PFSK-1 (cell line): ENCODE data around the gene MAX.

Experiments used
- FOXP2 ChIP-seq: optimal IDR thresholded peaks from 2 replicates; pipeline ENCODE3; 2011; ENCODE audit warnings: borderline replicate concordance, control low read depth, inconsistent platforms; ENCODE audit not compliant: insufficient read depth; ENCODE audit errors: extremely low read length, extremely low read depth
- POLR2AphosphoS5 ChIP-seq: IDR thresholded peaks from 2 replicates; pipeline ENCODE4 v1.6.1; 2012; ENCODE audit warnings: low read depth, mild to moderate bottlenecking, control low read depth, low read length, moderate library complexity
- REST ChIP-seq, 2 experiments: IDR thresholded peaks; 2 replicates each; pipeline versions ENCODE4 v1.6.1 to v1.8.0; 2011 to 2012; ENCODE audit warnings: low read depth in 2 of 2, low read length in 2 of 2, control low read depth in 1 of 2, inconsistent platforms in 1 of 2, mild to moderate bottlenecking in 1 of 2, moderate library complexity in 1 of 2; ENCODE audit not compliant: insufficient read depth in 1 of 2
- SIN3A ChIP-seq: IDR thresholded peaks from 2 replicates; pipeline ENCODE4 v1.6.1; 2012; ENCODE audit warnings: mild to moderate bottlenecking, low read length, moderate library complexity, borderline replicate concordance; ENCODE audit not compliant: insufficient read depth
- TAF1 ChIP-seq: IDR thresholded peaks from 2 replicates; pipeline ENCODE4 v1.6.1; 2012; ENCODE audit warnings: low read length, control low read depth, borderline replicate concordance; ENCODE audit not compliant: insufficient read depth

Gene MAX

GRCh38 chr14:65054471-65055085 lies 47.7 kb downstream of the MAX start:
- TF ChIP-seq POLR2AphosphoS5: no peak
- TF ChIP-seq REST (IDR thresholded peaks at IDR 0.05; ENCODE audit: insufficient read depth in 1 of 2, low read depth in 2 of 2, low read length in 2 of 2): no peak

- TF ChIP-seq REST (IDR thresholded peaks at IDR 0.05; ENCODE audit: insufficient read depth in 1 of 2, low read depth in 2 of 2, low read length in 2 of 2) (no peak), SIN3A (no peak), TAF1 (no peak), POLR2AphosphoS5 (no peak), FOXP2 (no peak)
Measured at GRCh38 chr14:65053466-65053865, 48.9 kb downstream of the MAX start.

DNA sequence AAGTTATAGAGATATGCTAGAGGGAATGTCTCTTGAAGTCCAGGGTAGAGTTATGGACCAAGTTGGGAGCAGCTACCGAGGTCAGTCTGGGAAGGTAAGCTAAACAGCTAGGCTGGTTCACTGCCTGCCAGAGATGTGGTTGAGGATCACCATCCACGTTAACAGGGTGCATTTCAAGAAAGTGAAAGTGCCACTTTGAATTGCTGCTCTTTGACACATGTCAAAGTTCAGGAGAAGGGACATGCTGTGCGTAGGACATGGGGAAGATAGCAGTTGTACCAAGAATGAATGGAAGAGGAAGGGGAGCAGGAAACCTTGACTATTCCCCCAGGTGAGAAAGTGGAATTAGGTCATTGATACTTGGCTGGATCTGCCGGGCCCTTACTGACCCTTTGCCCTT lies 49.5 kb downstream of the MAX start:
- no peak for TF ChIP-seq SIN3A
- TF ChIP-seq FOXP2: no peak
- no peak for TF ChIP-seq POLR2AphosphoS5
- no peak for TF ChIP-seq REST (IDR thresholded peaks at IDR 0.05; ENCODE audit: insufficient read depth in 1 of 2, low read depth in 2 of 2, low read length in 2 of 2)
- no peak for TF ChIP-seq TAF1

- TF ChIP-seq FOXP2 (no peak), TAF1 (no peak), SIN3A (no peak), POLR2AphosphoS5 (no peak), REST (IDR thresholded peaks at IDR 0.05; ENCODE audit: insufficient read depth in 1 of 2, low read depth in 2 of 2, low read length in 2 of 2) (no peak)
Measured at GRCh38 chr14:65045709-65046108, 56.6 kb downstream of the MAX start.

- TF ChIP-seq REST (IDR thresholded peaks at IDR 0.05; ENCODE audit: insufficient read depth in 1 of 2, low read depth in 2 of 2, low read length in 2 of 2): no peak
- TF ChIP-seq POLR2AphosphoS5: no peak
- TF ChIP-seq SIN3A: no peak
- no peak for TF ChIP-seq FOXP2
- TF ChIP-seq TAF1: no peak
Measured at GRCh38 chr14:65045006-65045405, 57.3 kb downstream of the MAX start.
